DOHH2 (cell line): ENCODE data around the gene CLEC4E.
"Not testable (repeated sequence)": the region's sequence is repeated elsewhere in the genome, so short reads cannot be mapped to it uniquely, and the experiment has no call there.

Source experiments
- H3F3A ChIP-seq: fragments of 200-600 bp; sonication (generic), shearing (Covaris generic); 2 replicates; pipeline ENCODE4 v1.6.0; 2016; ENCODE audit warnings: antibody characterized with exemption, mild to moderate bottlenecking; ENCODE audit not compliant: control insufficient read depth, insufficient read depth
- H3K27ac ChIP-seq: fragments of 200-600 bp; sonication (generic); 2 replicates; pipeline ENCODE4 v1.5.1; 2014; ENCODE audit warnings: low read depth, mild to moderate bottlenecking, low read length, moderate library complexity
- H3K27me3 ChIP-seq: fragments of 200-600 bp; sonication (generic); 2 replicates; pipeline ENCODE4 v1.6.1; 2014; ENCODE audit warnings: mild to moderate bottlenecking, low read length, mixed read lengths; ENCODE audit not compliant: control insufficient read depth
- H3K36me3 ChIP-seq: fragments of 200-600 bp; sonication (generic); 2 replicates; pipeline ENCODE4 v1.6.1; 2014; ENCODE audit warnings: mild to moderate bottlenecking, low read length, moderate library complexity, mixed read lengths; ENCODE audit not compliant: control insufficient read depth
- H3K4me1 ChIP-seq: fragments of 200-600 bp; sonication (generic); 2 replicates; pipeline ENCODE4 v1.6.1; 2014; ENCODE audit warnings: mild to moderate bottlenecking, low read length, mixed read lengths; ENCODE audit not compliant: control insufficient read depth
- H3K4me2 ChIP-seq: fragments of 200-600 bp; sonication (generic); 2 replicates; pipeline ENCODE4 v1.6.0; 2014; ENCODE audit warnings: mild to moderate bottlenecking, low read length, moderate library complexity
- H3K4me3 ChIP-seq: fragments of 200-600 bp; sonication (generic); 2 replicates; pipeline ENCODE4 v1.5.1; 2014; ENCODE audit warnings: mild to moderate bottlenecking, low read length, mixed read lengths
- H3K79me2 ChIP-seq: fragments of 200-600 bp; sonication (generic); 2 replicates; pipeline ENCODE4 v1.6.1; 2014; ENCODE audit warnings: mild to moderate bottlenecking, low read length, mixed read lengths; ENCODE audit not compliant: control insufficient read depth
- H3K9me2 ChIP-seq: fragments of 200-600 bp; sonication (generic); replicated peaks from 2 replicates; pipeline ENCODE4 v1.6.1; 2014; ENCODE audit warnings: mild to moderate bottlenecking, low read length, mixed read lengths; ENCODE audit not compliant: control insufficient read depth
- H3K9me3 ChIP-seq: fragments of 200-600 bp; sonication (generic); 2 replicates; pipeline ENCODE4 v1.6.1; 2014; ENCODE audit warnings: antibody characterized with exemption, low read length, mixed read lengths; ENCODE audit not compliant: control insufficient read depth, insufficient read depth
- H4K20me1 ChIP-seq: fragments of 200-600 bp; sonication (generic); 2 replicates; pipeline ENCODE4 v1.6.0; 2014; ENCODE audit warnings: low read depth, mild to moderate bottlenecking, antibody characterized with exemption, low read length, moderate library complexity; ENCODE audit not compliant: control insufficient read depth, insufficient read depth
- EZH2phosphoT487 ChIP-seq: fragments of 200-600 bp; sonication (generic); IDR thresholded peaks from 2 replicates; pipeline ENCODE4 v1.6.1; 2017; ENCODE audit warnings: borderline replicate concordance, mild to moderate bottlenecking, antibody characterized with exemption, low read length, moderate library complexity, mixed read lengths
- TF ChIP-seq, protein P1 (sequence below): fragments of 200-600 bp; sonication (generic); IDR thresholded peaks from one replicate; pipeline ENCODE4 v1.5.1; 2014; ENCODE audit warnings: antibody characterized with exemption, mild to moderate bottlenecking, low read depth, low read length; ENCODE audit not compliant: poor library complexity, severe bottlenecking

The CLEC4E gene

DNA sequence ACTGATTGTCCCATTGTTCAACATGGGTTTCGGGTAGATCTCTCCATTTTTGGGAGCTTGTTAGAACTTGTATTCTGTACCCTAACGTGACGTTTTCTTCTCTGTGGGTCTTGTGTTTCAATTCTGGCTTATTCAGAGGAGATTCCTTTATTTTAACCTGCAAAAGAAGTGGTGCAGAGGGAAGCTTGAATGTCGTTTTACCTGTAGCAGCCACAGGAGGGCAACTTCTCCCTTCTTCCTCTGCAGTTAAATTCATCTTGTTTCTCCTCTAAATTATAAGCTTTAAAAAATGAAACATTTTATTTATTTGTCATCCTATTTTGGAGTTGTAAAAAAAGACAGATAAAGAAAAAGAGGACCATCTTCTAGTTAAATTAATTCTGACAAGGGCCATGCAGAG, 41.1 kb downstream of the CLEC4E start:
- Histone ChIP-seq H3K4me3 (no peak overlapping the region), H3K4me1 (peaks cover 4% of the 10 kb centered on the region; the same call in 1 of the 2 replicates), H3K27ac (no peak overlapping the region), H3K9me2 (no peaks in the 10 kb centered on the region), H3K27me3 (peaks cover 14% of the 10 kb centered on the region), H3K9me3 (no peaks in the 10 kb centered on the region), H3F3A (no peaks in the 10 kb centered on the region), H4K20me1 (no peaks in the 10 kb centered on the region), H3K4me2 (no peak overlapping the region), H3K79me2 (no peaks in the 10 kb centered on the region), H3K36me3 (no peaks in the 10 kb centered on the region)
- no peak for TF ChIP-seq EZH2phosphoT487
- TF ChIP-seq, protein P1, sequence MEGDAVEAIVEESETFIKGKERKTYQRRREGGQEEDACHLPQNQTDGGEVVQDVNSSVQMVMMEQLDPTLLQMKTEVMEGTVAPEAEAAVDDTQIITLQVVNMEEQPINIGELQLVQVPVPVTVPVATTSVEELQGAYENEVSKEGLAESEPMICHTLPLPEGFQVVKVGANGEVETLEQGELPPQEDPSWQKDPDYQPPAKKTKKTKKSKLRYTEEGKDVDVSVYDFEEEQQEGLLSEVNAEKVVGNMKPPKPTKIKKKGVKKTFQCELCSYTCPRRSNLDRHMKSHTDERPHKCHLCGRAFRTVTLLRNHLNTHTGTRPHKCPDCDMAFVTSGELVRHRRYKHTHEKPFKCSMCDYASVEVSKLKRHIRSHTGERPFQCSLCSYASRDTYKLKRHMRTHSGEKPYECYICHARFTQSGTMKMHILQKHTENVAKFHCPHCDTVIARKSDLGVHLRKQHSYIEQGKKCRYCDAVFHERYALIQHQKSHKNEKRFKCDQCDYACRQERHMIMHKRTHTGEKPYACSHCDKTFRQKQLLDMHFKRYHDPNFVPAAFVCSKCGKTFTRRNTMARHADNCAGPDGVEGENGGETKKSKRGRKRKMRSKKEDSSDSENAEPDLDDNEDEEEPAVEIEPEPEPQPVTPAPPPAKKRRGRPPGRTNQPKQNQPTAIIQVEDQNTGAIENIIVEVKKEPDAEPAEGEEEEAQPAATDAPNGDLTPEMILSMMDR: no peak

DNA sequence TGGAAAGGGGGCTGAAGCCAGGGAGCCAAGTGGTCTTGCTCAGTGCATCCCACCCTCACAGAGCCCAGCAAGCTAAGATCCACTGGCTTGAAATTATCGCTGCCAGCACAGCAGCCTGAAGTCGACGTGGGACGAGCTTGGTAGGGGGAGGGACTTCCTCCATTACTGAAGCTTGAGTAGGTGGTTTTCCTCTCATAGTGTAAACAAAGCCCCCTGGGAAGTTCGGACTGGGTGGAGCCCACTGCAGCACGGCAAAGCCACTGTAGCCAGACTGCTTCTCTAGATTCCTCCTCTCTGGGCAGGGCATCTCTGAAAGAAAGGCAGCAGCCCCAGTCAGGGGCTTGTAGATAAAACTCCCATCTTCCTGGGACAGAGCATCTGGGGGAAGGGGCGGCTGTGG, 44.6 kb downstream of the CLEC4E start:
- not testable (repeated sequence) for H4K20me1 ChIP-seq, H3K4me3 ChIP-seq, H3K9me2 ChIP-seq, H3K4me2 ChIP-seq, H3K36me3 ChIP-seq, H3K9me3 ChIP-seq, H3F3A ChIP-seq, H3K4me1 ChIP-seq, H3K79me2 ChIP-seq, H3K27ac ChIP-seq
- peaks cover 25% of the 10 kb centered on the region for H3K27me3 ChIP-seq

DNA sequence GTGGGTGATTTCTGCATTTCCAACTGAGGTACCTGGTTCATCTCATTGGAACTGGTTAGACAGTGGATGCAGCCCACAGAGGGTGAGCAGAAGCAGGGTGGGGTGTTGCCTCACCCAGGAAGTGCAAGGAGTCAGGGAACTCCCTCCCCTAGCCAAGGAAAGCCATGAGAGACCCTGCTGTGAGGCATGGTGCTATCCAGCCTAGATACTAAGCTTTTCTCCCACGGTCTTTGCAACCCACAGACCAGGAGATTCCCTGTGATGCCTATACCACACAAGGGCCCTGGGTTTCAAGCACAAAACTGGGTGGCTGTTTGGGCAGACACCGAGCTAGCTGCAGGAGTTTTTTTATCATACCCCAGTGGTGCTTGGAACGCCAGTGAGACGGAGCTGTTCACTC, 45.0 kb downstream of the CLEC4E start:
- not testable (repeated sequence) for H3K36me3 ChIP-seq, H3K9me3 ChIP-seq, H3K9me2 ChIP-seq, H3K4me2 ChIP-seq, H3K27ac ChIP-seq, H3K4me1 ChIP-seq, H3K4me3 ChIP-seq, H4K20me1 ChIP-seq, H3F3A ChIP-seq, H3K79me2 ChIP-seq
- H3K27me3 ChIP-seq: peaks cover 26% of the 10 kb centered on the region

DNA sequence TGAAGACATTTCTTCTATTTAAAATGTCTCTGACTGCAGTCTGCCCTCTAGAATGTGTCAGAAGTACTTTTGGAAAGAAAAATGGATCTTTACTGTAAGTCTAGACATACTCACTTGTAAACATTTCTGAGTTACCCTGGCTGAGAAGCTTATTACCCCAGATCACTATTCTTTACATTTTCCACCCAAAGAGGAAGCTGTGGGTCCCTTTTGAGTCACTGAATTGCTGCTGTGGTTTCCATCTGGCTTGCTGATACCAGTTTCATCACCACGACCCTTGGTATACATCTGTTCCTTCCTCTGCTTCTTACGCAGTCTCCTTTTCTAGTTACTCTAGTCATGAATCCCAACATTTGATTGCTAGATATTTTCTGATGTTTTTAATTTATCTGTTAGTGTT, 47.6 kb downstream of the CLEC4E start:
- Histone ChIP-seq H3K27me3 (peaks cover 20% of the 10 kb centered on the region), H3K4me2 (no peak overlapping the region), H3K36me3 (no peaks in the 10 kb centered on the region), H3K27ac (no peak overlapping the region), H3K9me2 (no peaks in the 10 kb centered on the region), H3K79me2 (no peaks in the 10 kb centered on the region), H4K20me1 (no peaks in the 10 kb centered on the region), H3K4me3 (no peak overlapping the region), H3K9me3 (no peaks in the 10 kb centered on the region), H3K4me1 (no peaks in the 10 kb centered on the region), H3F3A (no peaks in the 10 kb centered on the region)
- TF ChIP-seq, protein P1: no peak
- TF ChIP-seq EZH2phosphoT487: no peak
